Epithelial cell of proximal tubule (primary cell): ENCODE results near the gene LYRM4. TPM values are rescaled to one million over a fixed set of nuclear protein-coding genes. Genes with fewer than 3 reads are reported as not detected.

ENCODE experiments used
- DNase-seq: peaks from one replicate; pipeline ENCODE4 v3.0.0-alpha.2; 2011; ENCODE audit warnings: low read depth
- H3K4me3 ChIP-seq: 2 replicates; pipeline ENCODE4 v1.5.1; 2011; ENCODE audit warnings: low read depth, mild to moderate bottlenecking, low read length
- total RNA-seq: library from RNA; depleted of rRNA; stranded (reverse); fragments of >200 nt; gene quantifications from 2 replicates; pipeline ENCODE4 v1.2.3, GENCODE V29; 2015
- TF ChIP-seq, protein P1 (sequence below): conservative IDR thresholded peaks from 2 replicates; pipeline ENCODE4 v1.5.1; 2012; ENCODE audit warnings: low read depth, mild to moderate bottlenecking, low read length

The LYRM4 gene
- total RNA-seq, 1 donor from 2014 or later = 17.8 TPM

- H3K4me3 ChIP-seq = no peak overlapping the region
- TF ChIP-seq, protein P1, sequence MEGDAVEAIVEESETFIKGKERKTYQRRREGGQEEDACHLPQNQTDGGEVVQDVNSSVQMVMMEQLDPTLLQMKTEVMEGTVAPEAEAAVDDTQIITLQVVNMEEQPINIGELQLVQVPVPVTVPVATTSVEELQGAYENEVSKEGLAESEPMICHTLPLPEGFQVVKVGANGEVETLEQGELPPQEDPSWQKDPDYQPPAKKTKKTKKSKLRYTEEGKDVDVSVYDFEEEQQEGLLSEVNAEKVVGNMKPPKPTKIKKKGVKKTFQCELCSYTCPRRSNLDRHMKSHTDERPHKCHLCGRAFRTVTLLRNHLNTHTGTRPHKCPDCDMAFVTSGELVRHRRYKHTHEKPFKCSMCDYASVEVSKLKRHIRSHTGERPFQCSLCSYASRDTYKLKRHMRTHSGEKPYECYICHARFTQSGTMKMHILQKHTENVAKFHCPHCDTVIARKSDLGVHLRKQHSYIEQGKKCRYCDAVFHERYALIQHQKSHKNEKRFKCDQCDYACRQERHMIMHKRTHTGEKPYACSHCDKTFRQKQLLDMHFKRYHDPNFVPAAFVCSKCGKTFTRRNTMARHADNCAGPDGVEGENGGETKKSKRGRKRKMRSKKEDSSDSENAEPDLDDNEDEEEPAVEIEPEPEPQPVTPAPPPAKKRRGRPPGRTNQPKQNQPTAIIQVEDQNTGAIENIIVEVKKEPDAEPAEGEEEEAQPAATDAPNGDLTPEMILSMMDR = no peak
- no peak for DNase-seq
Measured at GRCh38 chr6:5275497-5275896, 14.7 kb upstream of the LYRM4 start.

- DNase-seq = no peak
- TF ChIP-seq, protein P1 = no peak
- H3K4me3 ChIP-seq = no peak overlapping the region
Measured at GRCh38 chr6:5274231-5274630, 13.5 kb upstream of the LYRM4 start.

- TF ChIP-seq, protein P1 = no peak
- H3K4me3 ChIP-seq = no peak overlapping the region
- no peak for DNase-seq
Measured at GRCh38 chr6:5271926-5272325, 11.2 kb upstream of the LYRM4 start.

- no peak overlapping the region for H3K4me3 ChIP-seq
- TF ChIP-seq, protein P1 = no peak
- no peak for DNase-seq
Measured at GRCh38 chr6:5270093-5270680, 9.4 kb upstream of the LYRM4 start.

GRCh38 chr6:5266423-5266822 lies 5.7 kb upstream of the LYRM4 start:
- DNase-seq = no peak
- H3K4me3 ChIP-seq = no peak overlapping the region
- TF ChIP-seq, protein P1 = no peak

GRCh38 chr6:5261545-5262109 lies 877 bp upstream of the LYRM4 start:
- TF ChIP-seq, protein P1 = no peak
- no peak for DNase-seq
- peak overlapping the region; percentile 84 for H3K4me3 ChIP-seq

DNA sequence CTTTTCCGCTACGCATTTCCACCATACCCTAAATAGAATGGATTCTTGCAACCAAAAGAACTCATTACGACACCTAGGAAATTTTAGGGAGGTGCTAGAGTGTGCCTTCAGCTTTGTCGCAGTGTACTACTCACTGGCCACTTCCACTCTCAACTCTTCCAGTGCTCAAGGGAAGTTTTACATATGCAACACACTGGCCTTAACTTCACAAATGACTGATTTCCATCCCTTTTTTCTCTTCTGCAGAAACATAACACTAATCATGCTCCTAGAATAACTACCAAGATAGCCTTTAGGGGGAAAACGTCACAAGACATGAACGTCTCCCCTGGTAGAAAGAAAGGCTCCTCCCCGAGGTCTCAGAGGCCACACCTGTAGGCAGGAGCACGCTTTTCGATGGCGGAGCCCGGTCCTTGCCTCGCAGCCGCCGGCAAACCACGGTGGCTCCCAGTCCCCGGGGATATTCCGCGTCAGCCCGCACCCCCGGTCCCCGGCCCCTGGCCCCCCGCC lies 584 bp downstream of the LYRM4 start:
- TF ChIP-seq, protein P1 = no peak
- peak overlapping the region; percentile 84 for H3K4me3 ChIP-seq
- no peak for DNase-seq
